Activated naive CD4-positive, alpha-beta T cell treated with anti-CD3 and anti-CD28 coated beads, Interleukin-2, amount 50 U/mL, for 72 hours (primary cell): ENCODE measurements around the gene CYP2F1. TPM values are rescaled to one million over a fixed set of nuclear protein-coding genes. Genes with fewer than 3 reads are reported as not detected.
"Not testable (repeated sequence)": the region's sequence is repeated elsewhere in the genome, so short reads cannot be mapped to it uniquely, and the experiment has no call there.

Source experiments
- ATAC-seq, 2 donors: fragments of 150-1000 bp; cut with Tn5 transposase; 2 replicates each; pipeline ENCODE4 v1.10.0; 2021; ENCODE audit warnings: mild to moderate bottlenecking in 2 of 2, moderate library complexity in 2 of 2
- DNase-seq, 2 donors: peaks; one replicate each; pipeline ENCODE4 v3.0.0; 2021 to 2022; ENCODE audit warnings: low spot score in 2 of 2
- H3K27ac Mint-ChIP-seq, 2 donors: one replicate each; pipeline ENCODE4 v1.8.0; 2022; ENCODE audit warnings: mild to moderate bottlenecking in 2 of 2, mixed read lengths in 2 of 2
- H3K36me3 Mint-ChIP-seq, 2 donors: one replicate each; pipeline ENCODE4 v1.8.0; 2022; ENCODE audit warnings: mixed read lengths in 2 of 2
- H3K9me3 Mint-ChIP-seq, 2 donors: one replicate each; pipeline ENCODE4 v1.8.0; 2022; ENCODE audit warnings: mixed read lengths in 2 of 2
- total RNA-seq, 2 donors: library from RNA; stranded (reverse); gene quantifications; one replicate each; pipeline ENCODE4 v1.2.3, GENCODE V29; 2022

Gene CYP2F1
- total RNA-seq, 2 donors from 2014 or later: not detected

- not testable (repeated sequence) for DNase-seq, H3K9me3 Mint-ChIP-seq, H3K36me3 Mint-ChIP-seq
- H3K27ac Mint-ChIP-seq: peak overlapping the region; percentile 57 to 76
- ATAC-seq: peak; percentile 77 to 85
These were observed 7.0 kb downstream of the CYP2F1 start for GRCh38 chr19:41120929-41121911.

- not testable (repeated sequence) for H3K36me3 Mint-ChIP-seq, ATAC-seq, H3K27ac Mint-ChIP-seq, H3K9me3 Mint-ChIP-seq, DNase-seq
These were observed 8.6 kb downstream of the CYP2F1 start for GRCh38 chr19:41122846-41123245.

GRCh38 chr19:41123716-41124294, 9.6 kb downstream of the CYP2F1 start:
- ATAC-seq (no peak), DNase-seq (no peak)
- peak overlapping the region in 1 of 2 donors; percentile 48 for H3K27ac Mint-ChIP-seq
- H3K36me3 Mint-ChIP-seq: no peaks in the 10 kb centered on the region
- H3K9me3 Mint-ChIP-seq: no peaks in the 10 kb centered on the region

DNA sequence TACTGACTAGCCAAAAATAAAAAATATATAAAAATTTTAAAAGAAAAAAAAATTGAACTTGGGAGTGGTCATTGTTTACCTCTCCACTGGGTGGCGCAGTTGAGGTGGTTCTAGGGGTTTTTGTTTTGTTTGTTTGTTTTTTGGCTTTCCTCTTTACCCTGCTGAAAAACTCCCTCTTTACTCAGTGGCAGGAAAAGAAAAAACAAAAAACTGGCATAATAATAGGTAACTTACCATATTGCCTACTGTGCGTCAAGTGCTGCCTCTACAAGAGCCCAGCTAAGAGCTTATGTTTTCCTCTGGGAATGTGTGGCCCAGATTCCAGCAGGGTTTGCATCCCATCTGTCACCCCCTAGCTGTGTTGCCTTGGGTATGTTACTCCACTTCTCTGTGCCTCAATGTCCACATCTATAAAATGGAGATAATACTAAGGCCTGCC, 12.6 kb downstream of the CYP2F1 start:
- DNase-seq: peak in 1 of 2 donors; percentile 40
- H3K36me3 Mint-ChIP-seq, H3K27ac Mint-ChIP-seq, H3K9me3 Mint-ChIP-seq, ATAC-seq: not testable (repeated sequence)

GRCh38 chr19:41127362-41127761, 13.1 kb downstream of the CYP2F1 start:
- not testable (repeated sequence) for ATAC-seq, H3K36me3 Mint-ChIP-seq

DNA sequence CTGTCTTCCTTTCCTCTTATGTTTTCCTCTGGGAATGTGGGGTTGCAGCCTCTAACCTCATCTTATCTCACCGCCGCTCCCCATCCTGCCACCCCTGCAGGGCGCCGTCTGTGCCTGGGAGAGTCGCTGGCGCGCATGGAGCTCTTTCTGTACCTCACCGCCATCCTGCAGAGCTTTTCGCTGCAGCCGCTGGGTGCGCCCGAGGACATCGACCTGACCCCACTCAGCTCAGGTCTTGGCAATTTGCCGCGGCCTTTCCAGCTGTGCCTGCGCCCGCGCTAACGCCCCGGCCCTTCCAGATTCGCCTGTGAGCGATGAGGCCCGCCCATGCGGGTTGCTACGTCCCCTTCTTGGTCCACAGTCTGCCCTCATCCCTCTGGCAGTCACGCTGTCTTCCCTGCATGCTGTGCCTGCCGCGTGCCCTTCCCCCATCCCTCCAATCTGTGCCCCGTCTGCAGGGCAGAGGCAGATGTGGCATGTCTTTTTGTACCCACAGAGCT, 13.6 kb downstream of the CYP2F1 start:
- H3K27ac Mint-ChIP-seq, H3K9me3 Mint-ChIP-seq, H3K36me3 Mint-ChIP-seq: not testable (repeated sequence)
- DNase-seq: peak in 1 of 2 donors; percentile 70
- peak; percentile 95 to 96 for ATAC-seq

More at GRCh38 chr19:41127362-41127761, 13.1 kb downstream of the CYP2F1 start:
- not testable (repeated sequence) for DNase-seq, H3K9me3 Mint-ChIP-seq, H3K27ac Mint-ChIP-seq

- H3K27ac Mint-ChIP-seq: no peak overlapping the region
These were observed 14.5 kb downstream of the CYP2F1 start for GRCh38 chr19:41128692-41129091.

DNA sequence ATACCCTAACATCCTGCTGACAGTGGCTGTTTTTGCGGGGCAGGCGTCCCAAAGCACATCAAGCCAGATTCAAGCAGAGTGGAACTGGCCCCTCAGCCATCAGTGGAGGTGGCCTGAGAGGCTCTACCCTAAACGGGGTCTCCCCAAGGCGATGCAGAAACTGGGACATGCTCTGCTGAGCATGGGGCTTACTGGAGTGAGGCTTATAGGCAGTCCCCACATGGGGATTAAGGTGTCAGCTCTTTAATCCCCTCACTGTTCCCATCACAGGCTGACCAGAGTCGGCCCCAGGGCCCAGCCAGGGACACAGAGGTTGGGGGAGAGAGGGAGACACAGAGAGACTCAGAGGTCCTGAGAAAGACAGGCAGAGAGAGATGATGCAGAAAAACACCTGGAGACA, 17.0 kb downstream of the CYP2F1 start:
- Mint-ChIP-seq H3K36me3 (no peaks in the 10 kb centered on the region), H3K9me3 (no peaks in the 10 kb centered on the region), H3K27ac (no peak overlapping the region)
- ATAC-seq: no peak
- DNase-seq: no peak

More at GRCh38 chr19:41128692-41129091, 14.5 kb downstream of the CYP2F1 start:
- DNase-seq: no peak
- Mint-ChIP-seq H3K36me3 (no peaks in the 10 kb centered on the region), H3K9me3 (no peaks in the 10 kb centered on the region)
- no peak for ATAC-seq

- Mint-ChIP-seq H3K9me3 (no peaks in the 10 kb centered on the region), H3K27ac (no peak overlapping the region)
- ATAC-seq: no peak
These were observed 19.0 kb downstream of the CYP2F1 start for GRCh38 chr19:41133260-41133659.

DNA sequence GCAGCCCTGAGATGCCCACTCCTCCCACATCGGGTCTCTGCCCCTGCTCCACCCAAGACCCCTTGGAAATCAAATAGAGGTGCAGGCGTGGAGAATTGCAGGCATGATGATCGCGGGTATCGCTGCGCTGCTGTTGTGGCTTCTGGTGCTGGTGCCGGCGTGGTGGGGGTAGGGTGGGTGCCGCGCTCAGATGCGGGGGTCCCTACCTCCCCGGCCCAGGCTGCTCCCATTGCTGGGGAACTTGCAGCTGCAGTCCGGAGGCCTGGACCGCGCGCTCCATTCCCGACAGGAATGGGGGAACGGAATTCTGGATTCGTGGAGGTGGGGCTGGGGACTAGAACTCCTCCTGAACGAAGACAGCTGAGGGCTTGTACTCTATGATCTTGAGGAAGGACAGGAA, 20.4 kb downstream of the CYP2F1 start:
- peak overlapping the region in 1 of 2 donors; percentile 88 for H3K27ac Mint-ChIP-seq
- no peaks in the 10 kb centered on the region for H3K9me3 Mint-ChIP-seq
- H3K36me3 Mint-ChIP-seq: no peaks in the 10 kb centered on the region
- no peak for DNase-seq
- ATAC-seq: no peak

More at GRCh38 chr19:41133260-41133659, 19.0 kb downstream of the CYP2F1 start:
- no peak for DNase-seq
- no peaks in the 10 kb centered on the region for H3K36me3 Mint-ChIP-seq

- H3K27ac Mint-ChIP-seq: peak overlapping the region in 1 of 2 donors; percentile 88
- H3K36me3 Mint-ChIP-seq, H3K9me3 Mint-ChIP-seq: not testable (repeated sequence)
- DNase-seq: peak; percentile 40 to 73
- peak; percentile 96 to 98 for ATAC-seq
These were observed 21.5 kb downstream of the CYP2F1 start for GRCh38 chr19:41135390-41136384.

- Mint-ChIP-seq H3K36me3 (no peaks in the 10 kb centered on the region), H3K9me3 (no peaks in the 10 kb centered on the region), H3K27ac (peak overlapping the region in 1 of 2 donors; percentile 88)
- DNase-seq: no peak
- no peak for ATAC-seq
These were observed 22.6 kb downstream of the CYP2F1 start for GRCh38 chr19:41136636-41137455.

DNA sequence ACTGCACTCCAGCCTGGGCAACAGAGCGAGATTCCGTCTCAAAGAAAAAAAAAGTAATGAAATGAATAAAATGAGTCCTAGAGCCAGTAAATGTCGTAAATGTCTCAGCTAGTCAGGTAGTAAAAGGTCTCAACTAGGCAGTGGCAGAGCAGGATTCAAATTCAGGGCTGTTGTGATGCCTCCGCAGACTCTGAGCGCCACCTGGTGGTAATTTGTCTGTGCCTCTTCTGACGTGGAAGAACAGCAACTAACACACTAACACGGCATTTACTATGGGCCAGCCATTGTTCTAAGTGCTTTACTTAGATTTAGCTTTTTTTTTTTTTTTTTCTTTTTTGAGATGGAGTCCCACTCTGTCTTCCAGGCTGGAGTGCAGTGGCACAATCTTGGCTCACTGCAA, 30.2 kb downstream of the CYP2F1 start:
- Mint-ChIP-seq H3K9me3 (no peaks in the 10 kb centered on the region), H3K27ac (no peak overlapping the region), H3K36me3 (no peaks in the 10 kb centered on the region)
- ATAC-seq (peak; percentile 93 to 95), DNase-seq (peak; percentile 70 to 89)

DNA sequence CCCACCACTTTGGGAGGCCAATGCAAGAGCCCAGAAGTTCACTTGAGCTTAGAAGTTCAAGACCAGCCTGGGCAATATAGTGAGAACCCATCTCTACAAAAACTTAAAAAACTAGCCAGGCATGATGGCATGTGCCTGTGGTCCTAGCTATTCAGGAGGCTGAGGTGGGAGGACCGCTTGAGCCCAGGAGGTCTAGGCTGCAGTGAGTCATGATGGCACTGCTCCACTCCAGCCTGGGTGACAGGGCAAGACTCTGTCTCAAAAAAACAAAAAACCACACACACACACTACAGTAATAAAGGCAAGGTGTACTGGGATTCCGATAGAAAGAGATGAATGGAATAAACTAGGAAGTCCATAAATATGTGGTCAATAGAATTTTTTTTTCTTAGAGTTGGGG, 35.6 kb downstream of the CYP2F1 start:
- H3K9me3 Mint-ChIP-seq: no peaks in the 10 kb centered on the region
- ATAC-seq (no peak), DNase-seq (no peak)
- no peak overlapping the region for H3K27ac Mint-ChIP-seq
- no peaks in the 10 kb centered on the region for H3K36me3 Mint-ChIP-seq

DNA sequence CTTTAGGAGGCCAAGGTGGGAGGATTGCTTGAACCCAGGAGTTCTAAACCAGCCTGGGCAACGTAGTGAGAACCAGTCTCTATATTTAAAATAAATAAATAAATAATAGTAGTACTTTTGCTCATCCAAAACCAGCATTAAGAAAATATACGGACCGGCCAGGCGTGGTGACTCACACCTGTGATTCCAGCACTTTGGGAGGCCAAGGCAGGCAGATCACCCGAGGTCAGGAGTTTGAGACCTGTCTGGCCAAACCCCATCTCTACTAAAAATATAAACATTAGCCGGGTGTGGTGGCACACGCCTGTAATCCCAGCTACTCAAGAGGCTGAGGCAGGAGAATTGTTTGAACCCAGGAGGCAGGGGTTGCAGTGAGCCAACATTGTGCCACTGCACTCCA, 36.8 kb downstream of the CYP2F1 start:
- not testable (repeated sequence) for DNase-seq, ATAC-seq, H3K36me3 Mint-ChIP-seq, H3K27ac Mint-ChIP-seq, H3K9me3 Mint-ChIP-seq
